Activated naive CD4-positive, alpha-beta T cell treated with anti-CD3 and anti-CD28 coated beads for 36 hours (primary cell): ENCODE results near the gene CNOT6L. TPM values are rescaled to one million over a fixed set of nuclear protein-coding genes. Genes with fewer than 3 reads are reported as not detected.
"Not testable (repeated sequence)": the region's sequence is repeated elsewhere in the genome, so short reads cannot be mapped to it uniquely, and the experiment has no call there.

Experiments
- CTCF ChIA-PET: fragments of 350-600 bp; sonication (Branson Sonifier 250); formaldehyde crosslinking; loops from one replicate; lab custom pipeline; 2021; ENCODE audit warnings: antibody characterized with exemption; lab: Charles Lee
- DNase-seq: peaks from one replicate; pipeline ENCODE4 v3.0.0-alpha.2; 2020
- H3K27ac Mint-ChIP-seq: one replicate; pipeline ENCODE4 v1.8.0; 2021; ENCODE audit warnings: mild to moderate bottlenecking, mixed read lengths
- H3K27me3 Mint-ChIP-seq: one replicate; pipeline ENCODE4 v1.8.0; 2021; ENCODE audit warnings: low read depth, mixed read lengths
- H3K36me3 Mint-ChIP-seq: one replicate; pipeline ENCODE4 v1.8.0; 2021; ENCODE audit warnings: low read depth, mixed read lengths
- H3K4me1 Mint-ChIP-seq: one replicate; pipeline ENCODE4 v1.8.0; 2021; ENCODE audit warnings: low read depth, mixed read lengths
- H3K4me3 Mint-ChIP-seq: one replicate; pipeline ENCODE4 v1.8.0; 2021; ENCODE audit warnings: mild to moderate bottlenecking, moderate library complexity, mixed read lengths
- H3K9me3 Mint-ChIP-seq: one replicate; pipeline ENCODE4 v1.8.0; 2021; ENCODE audit warnings: mixed read lengths
- intact Hi-C: fragments of 100-400 bp; cut with micrococcal nuclease; formaldehyde crosslinking; loops from one replicate; pipeline ENCODE4 v1.15.1; 2023
- total RNA-seq, 2 experiments: library from RNA; stranded (reverse); gene quantifications; one replicate each; pipeline ENCODE4 v1.2.3, GENCODE V29; 2021

CNOT6L gene
- total RNA-seq, 2 experiments from 2014 or later = 108 TPM

DNA sequence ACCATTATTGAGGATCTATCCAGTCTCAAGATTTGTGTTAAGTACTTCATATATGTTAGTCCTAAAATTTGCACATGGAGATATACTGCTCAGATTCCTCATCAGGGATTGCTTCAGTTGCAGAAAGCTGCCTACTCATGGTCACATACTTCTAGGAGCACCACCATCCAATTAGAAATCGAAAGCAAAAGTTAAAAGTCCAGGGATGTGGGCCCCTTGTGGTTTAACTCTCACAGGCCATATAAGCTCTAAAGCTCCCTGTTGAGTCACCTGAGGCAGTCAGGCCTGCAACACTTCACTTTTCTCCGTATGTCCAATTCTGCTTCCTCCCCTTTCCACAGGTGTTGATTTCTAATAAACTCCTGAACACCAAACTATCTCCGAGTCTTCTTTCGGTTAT is 84.2 kb downstream of the CNOT6L start:
- Mint-ChIP-seq H3K4me3 (peak overlapping the region; percentile 33), H3K4me1 (peaks cover 54% of the 10 kb centered on the region), H3K36me3 (peaks cover 33% of the 10 kb centered on the region), H3K9me3 (no peaks in the 10 kb centered on the region), H3K27ac (peak overlapping the region; percentile 66), H3K27me3 (no peaks in the 10 kb centered on the region)
- CTCF ChIA-PET = interaction anchor here (0.6 kb wide), 1 partner anchor 55 kb away, joined by 4 read pairs; no protein-coding TSS in a partner anchor
- intact Hi-C loops = loop anchor here (2.0 to 5.0 kb wide), 3 partner anchors 18 to 127 kb away; partner anchors contain the start of gene MRPL1
- DNase-seq = peak; percentile 49

DNA sequence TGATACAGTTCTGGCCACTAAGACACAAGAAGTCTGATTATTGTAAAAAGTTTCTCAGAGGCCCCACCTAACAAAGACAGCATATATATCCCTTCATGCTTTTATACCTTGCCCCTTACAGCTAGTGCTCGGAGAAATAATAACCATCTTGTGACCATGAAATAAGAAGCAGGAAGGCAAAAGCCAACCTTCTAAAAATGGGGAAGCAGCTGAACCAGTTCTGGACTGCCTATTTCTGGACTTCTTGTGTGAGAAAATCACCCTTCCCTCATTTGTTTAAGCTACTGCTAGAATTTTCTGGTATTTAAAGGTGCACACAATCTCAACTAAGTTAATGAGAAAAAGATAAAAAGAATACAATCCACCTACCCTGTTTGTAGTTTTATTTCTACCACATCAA is 87.5 kb downstream of the CNOT6L start:
- CTCF ChIA-PET = interaction anchor here (0.6 kb wide), 1 partner anchor 40 kb away, joined by 5 read pairs; no protein-coding TSS in a partner anchor
- intact Hi-C loops = no loop called here
- DNase-seq = no peak
- Mint-ChIP-seq H3K4me3 (no peak overlapping the region), H3K36me3 (peaks cover 33% of the 10 kb centered on the region), H3K4me1 (peaks cover 42% of the 10 kb centered on the region), H3K27ac (no peak overlapping the region), H3K9me3 (no peaks in the 10 kb centered on the region), H3K27me3 (no peaks in the 10 kb centered on the region)

DNA sequence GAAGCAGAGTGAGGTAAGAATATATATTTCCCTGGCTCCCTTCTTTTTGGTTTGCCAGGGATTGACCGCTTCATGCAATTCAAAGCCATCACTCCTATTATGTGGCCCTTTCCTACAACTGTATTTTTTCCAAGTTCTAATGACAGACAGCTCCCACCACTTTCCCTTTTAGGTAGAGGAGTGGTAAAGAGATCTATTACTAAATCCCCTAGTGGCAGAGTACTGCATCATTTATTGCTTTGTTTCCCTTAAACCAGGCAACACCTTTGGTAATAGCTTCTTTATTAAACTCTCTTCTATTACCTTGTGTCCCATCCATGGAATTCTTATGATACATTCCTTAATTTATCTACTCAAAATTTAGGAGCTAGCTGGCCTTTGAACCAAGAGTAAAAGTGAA is 90.7 kb downstream of the CNOT6L start:
- CTCF ChIA-PET = interaction anchor here (0.9 kb wide), 1 partner anchor 12 kb away, joined by 3 read pairs; no protein-coding TSS in a partner anchor
- H3K27me3 Mint-ChIP-seq = no peaks in the 10 kb centered on the region
- no peaks in the 10 kb centered on the region for H3K9me3 Mint-ChIP-seq
- H3K36me3 Mint-ChIP-seq = peaks cover 41% of the 10 kb centered on the region
- H3K4me1 Mint-ChIP-seq = peaks cover 21% of the 10 kb centered on the region
- DNase-seq = no peak
- H3K27ac Mint-ChIP-seq = no peak overlapping the region
- intact Hi-C loops = no loop called here
- no peak overlapping the region for H3K4me3 Mint-ChIP-seq

DNA sequence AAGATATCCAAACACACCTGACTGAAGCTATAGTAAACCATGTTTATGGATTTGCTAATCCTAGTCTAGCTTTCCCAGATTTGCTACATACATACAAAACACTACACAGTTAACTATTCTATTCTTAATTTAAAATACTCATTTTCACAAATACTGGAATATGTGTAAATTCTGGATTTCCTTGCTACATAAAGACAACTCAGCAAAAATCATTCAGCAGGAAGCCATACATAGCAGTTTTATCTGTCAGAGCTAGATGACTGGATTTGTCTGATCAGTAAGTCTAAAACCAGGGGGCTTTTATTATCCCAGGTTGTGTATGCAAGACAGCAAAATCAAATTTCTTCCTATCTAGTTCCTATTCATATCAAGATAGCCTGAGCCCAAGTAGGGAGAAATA is 98.1 kb downstream of the CNOT6L start:
- intact Hi-C loops = no loop called here
- peaks cover 25% of the 10 kb centered on the region for H3K4me1 Mint-ChIP-seq
- CTCF ChIA-PET = no interaction called here
- H3K27me3 Mint-ChIP-seq = no peaks in the 10 kb centered on the region
- no peaks in the 10 kb centered on the region for H3K9me3 Mint-ChIP-seq
- H3K4me3 Mint-ChIP-seq = no peak overlapping the region
- H3K36me3 Mint-ChIP-seq = peaks cover 29% of the 10 kb centered on the region
- H3K27ac Mint-ChIP-seq = no peak overlapping the region
- no peak for DNase-seq

DNA sequence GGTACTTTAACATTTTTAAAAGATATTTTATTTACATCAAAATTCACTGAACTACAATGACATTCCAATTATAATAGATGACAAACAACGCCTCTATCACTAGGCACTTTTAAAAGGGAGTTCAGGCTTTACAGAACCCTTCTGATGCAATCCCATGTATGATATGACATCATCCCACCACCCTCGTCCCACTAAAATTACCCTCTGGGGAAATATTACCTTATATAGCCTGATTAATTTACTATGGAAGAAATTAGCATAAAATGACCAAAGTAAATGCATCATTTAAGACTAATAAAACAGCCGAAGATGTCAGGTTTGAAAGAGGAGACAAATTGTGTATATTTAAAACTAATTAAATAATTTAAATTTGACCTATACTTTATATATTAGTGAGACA is 100.7 kb downstream of the CNOT6L start:
- H3K4me3 Mint-ChIP-seq, H3K27me3 Mint-ChIP-seq, DNase-seq, H3K9me3 Mint-ChIP-seq, CTCF ChIA-PET: not testable (repeated sequence)
- H3K27ac Mint-ChIP-seq = peak overlapping the region; percentile 75
- H3K4me1 Mint-ChIP-seq = peaks cover 34% of the 10 kb centered on the region
- intact Hi-C loops = loop anchor here (5.0 kb wide), 2 partner anchors 86 to 99 kb away; partner anchors contain the start of gene CNOT6L
- peaks cover 25% of the 10 kb centered on the region for H3K36me3 Mint-ChIP-seq

DNA sequence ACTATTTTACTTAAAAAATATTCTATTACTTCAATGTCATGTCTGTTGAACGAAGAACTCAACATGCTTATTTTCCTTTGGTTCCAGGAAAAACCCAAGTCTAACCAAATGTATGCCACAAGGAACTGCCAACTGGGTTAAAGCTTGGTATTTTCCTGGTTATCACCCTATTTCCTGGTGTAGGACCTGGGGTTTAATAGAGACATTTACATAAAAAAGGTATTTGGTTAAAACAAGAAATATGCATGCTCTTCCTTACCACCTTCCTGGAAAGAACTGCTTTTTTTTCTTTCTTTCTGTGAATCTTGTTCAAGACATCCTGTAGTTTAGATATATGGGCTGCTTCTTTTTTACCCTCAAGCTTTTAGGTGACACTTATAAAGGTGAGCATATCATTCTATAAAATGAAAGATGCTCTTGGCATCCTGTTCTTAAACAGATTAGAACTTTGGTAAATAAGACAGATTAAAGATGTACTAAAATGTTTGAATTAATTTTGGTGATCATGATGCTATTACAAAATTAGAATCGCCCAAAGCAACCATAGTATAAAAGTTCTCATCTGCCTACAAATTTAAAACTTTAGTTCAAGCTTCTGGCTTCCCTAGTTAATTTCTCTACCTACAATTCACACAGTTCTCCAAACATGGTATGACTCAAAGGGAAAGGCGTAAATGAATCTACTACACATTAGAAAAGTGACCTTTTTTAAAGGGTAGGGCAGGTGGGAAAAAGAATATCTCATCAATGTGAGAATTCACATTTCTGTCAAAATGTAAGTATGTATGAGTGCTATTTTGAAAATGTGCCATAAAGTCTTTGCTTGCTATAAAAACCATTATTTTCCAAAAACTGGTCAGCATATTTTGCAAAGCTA is 103.5 kb downstream of the CNOT6L start:
- H3K27ac Mint-ChIP-seq = peak overlapping the region; percentile 53
- DNase-seq = no peak

DNA sequence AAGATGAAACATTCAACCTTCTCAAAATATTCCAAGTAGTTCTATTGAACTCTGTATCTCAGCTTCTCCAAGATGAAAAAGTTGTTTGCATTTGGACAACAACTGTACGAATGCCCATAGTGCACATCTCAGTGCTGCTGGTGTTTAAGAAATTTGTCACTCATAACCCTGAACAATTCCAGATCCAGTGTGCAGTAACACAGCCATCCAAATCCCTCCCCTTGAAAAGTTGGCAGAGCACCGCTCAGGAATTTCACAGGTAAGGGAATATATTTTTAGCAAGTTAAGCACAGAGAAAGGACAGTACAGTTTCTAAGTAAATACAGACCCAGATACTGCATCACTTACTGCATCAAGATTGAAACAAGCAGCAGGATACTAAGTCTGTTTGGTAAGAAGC is 104.7 kb downstream of the CNOT6L start:
- H3K9me3 Mint-ChIP-seq = no peaks in the 10 kb centered on the region
- peaks cover 32% of the 10 kb centered on the region for H3K4me1 Mint-ChIP-seq
- CTCF ChIA-PET = no interaction called here
- H3K27me3 Mint-ChIP-seq = no peaks in the 10 kb centered on the region
- DNase-seq = no peak
- H3K4me3 Mint-ChIP-seq = no peak overlapping the region
- H3K27ac Mint-ChIP-seq = no peak overlapping the region
- intact Hi-C loops = no loop called here
- H3K36me3 Mint-ChIP-seq = peaks cover 24% of the 10 kb centered on the region

More for the DNA sequence above, 103.5 kb downstream of the CNOT6L start:
- Mint-ChIP-seq H3K4me3 (no peak overlapping the region), H3K9me3 (no peaks in the 10 kb centered on the region), H3K36me3 (peaks cover 27% of the 10 kb centered on the region), H3K27me3 (no peaks in the 10 kb centered on the region), H3K4me1 (peaks cover 33% of the 10 kb centered on the region)
- intact Hi-C loops = loop anchor here (1.0 to 5.0 kb wide), 4 partner anchors 19 to 147 kb away; partner anchors contain the start of genes CNOT6L and MRPL1
- CTCF ChIA-PET = interaction anchor here (0.6 to 0.7 kb wide), 2 partner anchors 329 to 771 kb away, joined by 3 to 4 read pairs; no protein-coding TSS in a partner anchor

DNA sequence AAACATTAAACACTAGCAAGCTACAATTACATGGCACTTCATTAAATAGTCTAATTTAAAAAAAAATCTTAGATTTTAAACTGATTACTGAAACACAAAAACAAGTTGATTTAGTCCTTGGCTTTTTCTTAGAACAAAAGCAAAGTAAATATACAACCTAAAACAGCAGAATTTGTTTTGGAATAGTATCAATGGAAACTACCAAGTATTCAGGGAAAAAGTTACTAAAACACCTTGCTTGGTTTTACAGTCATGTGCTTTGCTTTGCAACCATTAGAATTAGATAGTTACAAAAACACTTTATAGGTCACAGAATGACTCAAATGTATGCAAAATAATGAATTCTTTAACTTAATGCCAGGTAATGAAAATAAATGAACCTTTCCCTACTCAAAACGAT is 105.3 kb downstream of the CNOT6L start:
- no peak for DNase-seq
- Mint-ChIP-seq H3K27me3 (no peaks in the 10 kb centered on the region), H3K4me3 (no peak overlapping the region), H3K36me3 (peaks cover 20% of the 10 kb centered on the region), H3K27ac (no peak overlapping the region), H3K4me1 (peaks cover 26% of the 10 kb centered on the region), H3K9me3 (no peaks in the 10 kb centered on the region)
- intact Hi-C loops = no loop called here
- CTCF ChIA-PET = no interaction called here

DNA sequence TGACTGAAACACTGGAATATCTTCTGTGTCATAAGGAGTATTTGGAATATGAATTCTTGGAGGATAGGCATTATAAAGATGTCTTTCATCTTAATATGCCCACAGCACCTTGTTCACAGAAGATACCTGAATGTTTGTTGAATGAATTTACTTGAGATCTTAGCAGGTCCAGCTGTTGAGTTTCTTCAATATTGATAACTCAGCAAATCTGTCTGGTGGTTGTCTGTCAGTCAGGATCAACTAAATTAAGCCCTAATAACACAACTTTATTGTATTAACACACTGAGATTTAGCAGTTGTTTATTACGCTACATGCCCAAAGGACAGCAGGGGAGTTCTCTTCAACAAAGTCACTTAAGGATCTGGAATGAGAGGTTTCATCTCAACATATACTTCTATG is 106.5 kb downstream of the CNOT6L start:
- Mint-ChIP-seq H3K27me3 (no peaks in the 10 kb centered on the region), H3K27ac (peak overlapping the region; percentile 56), H3K4me1 (peaks cover 22% of the 10 kb centered on the region), H3K4me3 (no peak overlapping the region), H3K36me3 (peaks cover 18% of the 10 kb centered on the region), H3K9me3 (no peaks in the 10 kb centered on the region)
- CTCF ChIA-PET = no interaction called here
- intact Hi-C loops = no loop called here
- DNase-seq = no peak

DNA sequence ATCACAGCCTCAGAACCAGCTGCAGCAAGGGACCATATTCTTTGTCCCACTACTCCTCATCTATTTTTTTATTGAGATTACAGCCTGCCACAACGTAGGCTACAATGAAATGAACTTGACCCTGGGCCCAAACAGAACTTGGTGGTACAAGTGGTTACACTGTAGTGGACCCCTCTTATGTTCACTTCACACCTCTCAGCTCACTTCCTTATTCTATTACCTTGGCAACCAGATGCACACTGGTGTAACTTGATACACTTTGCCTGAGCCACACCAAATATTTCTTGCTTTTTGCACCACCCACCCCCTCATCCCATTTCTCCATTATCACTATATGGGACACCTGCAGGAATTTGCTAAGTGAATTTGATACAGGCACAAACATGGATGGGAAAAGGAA is 107.7 kb downstream of the CNOT6L start:
- CTCF ChIA-PET = interaction anchor here (0.7 kb wide), 1 partner anchor 21 kb away, joined by 4 read pairs; no protein-coding TSS in a partner anchor
- Mint-ChIP-seq H3K36me3 (peaks cover 18% of the 10 kb centered on the region), H3K4me1 (peaks cover 16% of the 10 kb centered on the region), H3K27ac (no peak overlapping the region), H3K4me3 (no peak overlapping the region), H3K27me3 (no peaks in the 10 kb centered on the region), H3K9me3 (no peaks in the 10 kb centered on the region)
- DNase-seq = no peak
- intact Hi-C loops = no loop called here

DNA sequence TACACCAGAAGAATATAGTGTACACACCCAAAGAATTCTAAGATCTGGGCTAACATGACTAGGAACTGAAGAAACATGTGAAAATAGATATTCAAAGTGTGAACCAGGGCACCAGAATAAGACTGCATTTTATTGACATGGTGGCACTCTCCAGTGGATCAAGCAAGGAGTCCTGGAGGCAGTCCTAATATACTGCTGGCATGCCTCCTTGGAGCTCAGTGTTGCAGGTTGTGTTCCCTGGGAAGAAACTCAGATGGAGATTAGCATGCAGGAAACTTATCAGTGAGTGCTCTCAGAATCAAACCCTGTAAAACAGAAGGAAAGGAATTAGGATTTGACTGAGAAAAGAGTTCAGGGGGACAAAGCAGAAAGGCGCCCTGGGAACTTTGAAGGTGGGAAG is 108.5 kb downstream of the CNOT6L start:
- no peaks in the 10 kb centered on the region for H3K27me3 Mint-ChIP-seq
- DNase-seq = no peak
- CTCF ChIA-PET = interaction anchor here (0.7 kb wide), 1 partner anchor 21 kb away, joined by 4 read pairs; no protein-coding TSS in a partner anchor
- peaks cover 15% of the 10 kb centered on the region for H3K36me3 Mint-ChIP-seq
- no peaks in the 10 kb centered on the region for H3K9me3 Mint-ChIP-seq
- H3K4me1 Mint-ChIP-seq = peaks cover 9% of the 10 kb centered on the region
- intact Hi-C loops = no loop called here
- no peak overlapping the region for H3K4me3 Mint-ChIP-seq
- H3K27ac Mint-ChIP-seq = no peak overlapping the region

DNA sequence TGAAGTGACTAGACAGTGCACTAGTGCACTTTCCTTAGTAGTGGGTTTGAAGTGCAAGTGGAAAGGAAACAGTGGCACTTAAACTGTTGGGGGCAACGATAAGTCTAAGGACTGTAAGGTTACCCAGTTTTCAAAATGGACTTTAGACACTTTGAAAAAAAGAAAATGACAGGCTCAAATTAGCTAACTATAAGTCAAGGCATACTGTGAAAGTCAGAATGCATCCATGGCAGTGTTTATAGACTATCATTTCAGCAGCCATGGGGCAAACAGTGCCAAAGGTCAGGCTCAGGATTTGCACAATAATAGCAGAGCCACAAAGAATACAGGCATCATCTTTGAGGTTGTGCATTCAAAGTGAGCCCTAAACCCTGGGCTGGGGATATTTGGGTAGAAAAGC is 109.1 kb downstream of the CNOT6L start:
- H3K4me1 Mint-ChIP-seq = peaks cover 6% of the 10 kb centered on the region
- H3K27me3 Mint-ChIP-seq = no peaks in the 10 kb centered on the region
- no peak overlapping the region for H3K27ac Mint-ChIP-seq
- DNase-seq = no peak
- H3K9me3 Mint-ChIP-seq = no peaks in the 10 kb centered on the region
- H3K36me3 Mint-ChIP-seq = peaks cover 14% of the 10 kb centered on the region
- intact Hi-C loops = no loop called here
- no peak overlapping the region for H3K4me3 Mint-ChIP-seq
- CTCF ChIA-PET = no interaction called here
